ENCODE results near the gene TRIM48.
"Not testable (repeated sequence)": the region's sequence is repeated elsewhere in the genome, so short reads cannot be mapped to it uniquely, and the experiment has no call there.

The TRIM48 gene, protein sequence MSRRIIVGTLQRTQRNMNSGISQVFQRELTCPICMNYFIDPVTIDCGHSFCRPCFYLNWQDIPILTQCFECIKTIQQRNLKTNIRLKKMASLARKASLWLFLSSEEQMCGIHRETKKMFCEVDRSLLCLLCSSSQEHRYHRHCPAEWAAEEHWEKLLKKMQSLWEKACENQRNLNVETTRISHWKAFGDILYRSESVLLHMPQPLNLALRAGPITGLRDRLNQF

DNA sequence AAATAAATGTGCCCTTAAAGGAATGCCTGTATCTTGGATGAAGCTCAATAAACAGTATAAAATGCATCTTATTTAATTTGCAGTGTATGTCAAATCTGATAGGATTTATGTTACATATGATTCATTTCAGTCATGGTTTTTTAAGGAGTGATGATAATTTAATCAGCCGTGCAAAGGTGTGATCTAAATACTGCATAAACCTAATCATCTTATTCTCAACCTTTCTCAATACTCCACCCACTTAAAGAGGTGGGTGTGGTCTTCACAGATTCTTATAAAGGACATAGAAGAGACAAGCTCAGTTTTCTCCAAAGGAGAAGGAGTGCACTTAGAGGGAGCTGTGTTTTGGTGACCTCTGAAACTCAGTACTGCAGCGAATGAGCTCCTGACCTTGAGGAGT is at the start of gene TRIM48:
TRIM48 (plus strand) TSS at position 301 of the 400 bp plus-strand sequence. CDS start 113 bp downstream, outside the sequence.
- H3K4me1 ChIP-seq (ENCODE audit: control insufficient read depth in 1 of 2, insufficient read depth in 2 of 2, low read length in 2 of 2); H3K9me3 ChIP-seq (ENCODE audit: control insufficient read depth in 1 of 2, low read length in 2 of 2); H3K27me3 ChIP-seq (ENCODE audit: low read depth, low read length); H3K36me3 ChIP-seq (ENCODE audit: control insufficient read depth in 1 of 2, insufficient read depth in 2 of 2, low read length in 2 of 2); H3K27ac ChIP-seq (ENCODE audit: low read length); H3K4me3 ChIP-seq (ENCODE audit: low read depth in 1 of 2, low read length in 2 of 2): not testable (repeated sequence)

DNA sequence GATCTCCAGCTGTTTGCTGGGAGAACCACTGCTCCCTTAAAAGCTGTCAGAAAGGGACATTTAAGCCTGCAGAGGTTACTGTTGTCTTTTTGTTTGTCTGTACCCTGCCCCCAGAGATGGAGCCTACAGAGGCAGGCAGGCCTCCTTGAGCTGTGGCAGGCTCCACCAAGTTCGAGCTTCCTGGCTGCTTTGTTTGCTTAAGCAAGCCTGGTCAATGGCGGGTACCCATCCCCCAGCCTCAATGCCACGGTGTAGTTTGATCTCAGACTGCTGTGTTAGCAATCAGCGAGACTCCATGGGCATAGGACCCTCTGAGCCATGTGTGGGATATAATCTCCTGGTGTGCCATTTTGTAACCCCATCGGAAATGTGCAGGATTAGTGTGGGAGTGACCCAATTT is 23.6 kb upstream of the TRIM48 start:
- H3K36me3 ChIP-seq (ENCODE audit: control insufficient read depth in 1 of 2, insufficient read depth in 2 of 2, low read length in 2 of 2); H3K4me3 ChIP-seq (ENCODE audit: low read depth in 1 of 2, low read length in 2 of 2); H3K9me3 ChIP-seq (ENCODE audit: control insufficient read depth in 1 of 2, low read length in 2 of 2); H3K27me3 ChIP-seq (ENCODE audit: low read depth, low read length); H3K27ac ChIP-seq (ENCODE audit: low read length); H3K4me1 ChIP-seq (ENCODE audit: control insufficient read depth in 1 of 2, insufficient read depth in 2 of 2, low read length in 2 of 2): not testable (repeated sequence)

DNA sequence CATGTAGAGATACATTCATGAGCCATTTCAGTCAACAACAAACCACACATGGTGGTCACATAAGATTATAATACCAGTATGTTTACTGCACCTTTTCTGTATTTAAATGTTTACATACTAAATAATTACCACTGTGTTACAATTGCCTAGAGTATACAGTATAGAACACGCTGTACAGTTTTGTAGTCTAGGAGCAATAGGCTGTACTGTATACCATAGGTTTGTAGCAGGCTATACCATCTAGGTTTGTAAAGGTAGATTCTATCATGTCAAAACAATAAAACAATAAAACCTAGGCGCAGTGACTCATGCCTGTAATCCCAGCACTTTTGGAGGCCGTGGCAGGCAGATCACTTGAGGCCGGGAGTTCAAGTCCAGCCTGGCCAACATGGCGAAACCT is 1.1 kb downstream of the TRIM48 start:
- Histone ChIP-seq H3K36me3 (ENCODE audit: control insufficient read depth in 1 of 2, insufficient read depth in 2 of 2, low read length in 2 of 2) (no peaks in the 10 kb centered on the region), H3K27ac (ENCODE audit: low read length) (no peak overlapping the region), H3K9me3 (ENCODE audit: control insufficient read depth in 1 of 2, low read length in 2 of 2) (peaks cover 0 to 2% of the 10 kb centered on the region in 2 donors), H3K4me1 (ENCODE audit: control insufficient read depth in 1 of 2, insufficient read depth in 2 of 2, low read length in 2 of 2) (no peaks in the 10 kb centered on the region), H3K27me3 (ENCODE audit: low read depth, low read length) (no peaks in the 10 kb centered on the region), H3K4me3 (ENCODE audit: low read depth in 1 of 2, low read length in 2 of 2) (no peak overlapping the region)

Measured in muscle layer of duodenum (tissue), 2 donors.